Measurements from ENCODE around the gene GPR39.

DNA sequence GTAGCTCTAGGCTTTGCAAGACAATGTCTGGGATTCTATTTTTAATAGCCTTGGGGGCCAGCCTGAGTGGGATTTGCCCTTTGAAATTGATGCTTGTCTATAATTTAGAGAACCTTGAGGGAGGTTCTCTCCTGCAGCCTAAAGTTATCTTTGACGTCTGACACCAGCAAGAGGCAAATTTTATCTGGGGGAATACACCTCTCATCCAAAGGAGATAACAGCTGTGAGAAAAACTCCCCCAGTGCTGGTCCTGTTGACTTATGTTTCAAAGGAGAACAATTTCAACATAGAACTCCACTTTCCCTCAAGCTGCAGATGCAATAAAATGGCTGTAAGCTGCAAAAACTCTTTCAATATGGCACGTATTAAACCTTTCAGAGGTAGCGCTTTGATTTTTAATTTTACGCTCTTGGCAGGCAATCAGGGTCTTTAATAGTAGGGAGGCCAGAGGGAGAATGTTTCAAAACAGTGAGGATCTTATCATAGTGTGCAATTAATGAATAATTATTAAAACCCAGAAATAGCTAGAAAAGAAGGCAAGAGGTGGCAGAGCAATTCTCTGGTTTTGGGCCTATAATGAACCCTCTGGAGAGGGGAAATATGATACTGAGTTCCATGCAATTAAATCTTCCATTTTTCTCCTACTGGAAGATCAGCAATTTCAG lies 191.0 kb downstream of the GPR39 start:
- TF ChIP-seq, protein P1, sequence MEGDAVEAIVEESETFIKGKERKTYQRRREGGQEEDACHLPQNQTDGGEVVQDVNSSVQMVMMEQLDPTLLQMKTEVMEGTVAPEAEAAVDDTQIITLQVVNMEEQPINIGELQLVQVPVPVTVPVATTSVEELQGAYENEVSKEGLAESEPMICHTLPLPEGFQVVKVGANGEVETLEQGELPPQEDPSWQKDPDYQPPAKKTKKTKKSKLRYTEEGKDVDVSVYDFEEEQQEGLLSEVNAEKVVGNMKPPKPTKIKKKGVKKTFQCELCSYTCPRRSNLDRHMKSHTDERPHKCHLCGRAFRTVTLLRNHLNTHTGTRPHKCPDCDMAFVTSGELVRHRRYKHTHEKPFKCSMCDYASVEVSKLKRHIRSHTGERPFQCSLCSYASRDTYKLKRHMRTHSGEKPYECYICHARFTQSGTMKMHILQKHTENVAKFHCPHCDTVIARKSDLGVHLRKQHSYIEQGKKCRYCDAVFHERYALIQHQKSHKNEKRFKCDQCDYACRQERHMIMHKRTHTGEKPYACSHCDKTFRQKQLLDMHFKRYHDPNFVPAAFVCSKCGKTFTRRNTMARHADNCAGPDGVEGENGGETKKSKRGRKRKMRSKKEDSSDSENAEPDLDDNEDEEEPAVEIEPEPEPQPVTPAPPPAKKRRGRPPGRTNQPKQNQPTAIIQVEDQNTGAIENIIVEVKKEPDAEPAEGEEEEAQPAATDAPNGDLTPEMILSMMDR (conservative IDR thresholded peaks at IDR 0.05; ENCODE audit: low read length): no peak
- no peak for TF ChIP-seq EZH2phosphoT487 (IDR thresholded peaks at IDR 0.05; ENCODE audit: borderline replicate concordance, low read depth, low read length)
